Nephron (organoid): ENCODE results near the gene ARL6.
"Not testable (repeated sequence)": the region's sequence is repeated elsewhere in the genome, so short reads cannot be mapped to it uniquely, and the experiment has no call there.

Experiments used
- H3K27ac Mint-ChIP-seq, 3 experiments: 2 replicates each; pipeline ENCODE4 v1.8.0; 2020; ENCODE audit warnings: mixed read lengths in 3 of 3, mild to moderate bottlenecking in 2 of 3, moderate library complexity in 1 of 3
- H3K27me3 Mint-ChIP-seq: 2 replicates; pipeline ENCODE4 v1.8.0; 2021; ENCODE audit warnings: low read depth, mild to moderate bottlenecking, moderate library complexity, mixed read lengths
- H3K36me3 Mint-ChIP-seq: 2 replicates; pipeline ENCODE4 v1.8.0; 2020; ENCODE audit warnings: low read depth, mixed read lengths
- H3K4me1 Mint-ChIP-seq: 2 replicates; pipeline ENCODE4 v1.8.0; 2020; ENCODE audit warnings: mixed read lengths
- H3K4me3 Mint-ChIP-seq, 3 experiments: 2 replicates each; pipeline ENCODE4 v1.8.0; 2020; ENCODE audit warnings: mild to moderate bottlenecking in 3 of 3, mixed read lengths in 3 of 3, moderate library complexity in 2 of 3
- H3K9me3 Mint-ChIP-seq: 2 replicates; pipeline ENCODE4 v1.8.0; 2020; ENCODE audit warnings: mixed read lengths
- TF ChIP-seq, protein P1 (sequence below), 3 experiments: fragments of 200-600 bp; sonication (generic); IDR thresholded peaks; one replicate each; pipeline ENCODE4 v1.5.0; 2021; ENCODE audit warnings: antibody characterized with exemption in 3 of 3; ENCODE audit not compliant: unreplicated experiment in 3 of 3

The ARL6 gene

GRCh38 chr3:97829198-97829597 lies 64.6 kb downstream of the ARL6 start:
- Mint-ChIP-seq H3K36me3 (peaks cover 8% of the 10 kb centered on the region), H3K9me3 (no peaks in the 10 kb centered on the region), H3K4me3 (no peak overlapping the region), H3K27me3 (peaks cover 3% of the 10 kb centered on the region), H3K27ac (no peak overlapping the region), H3K4me1 (peaks cover 21% of the 10 kb centered on the region)
- TF ChIP-seq, protein P1, sequence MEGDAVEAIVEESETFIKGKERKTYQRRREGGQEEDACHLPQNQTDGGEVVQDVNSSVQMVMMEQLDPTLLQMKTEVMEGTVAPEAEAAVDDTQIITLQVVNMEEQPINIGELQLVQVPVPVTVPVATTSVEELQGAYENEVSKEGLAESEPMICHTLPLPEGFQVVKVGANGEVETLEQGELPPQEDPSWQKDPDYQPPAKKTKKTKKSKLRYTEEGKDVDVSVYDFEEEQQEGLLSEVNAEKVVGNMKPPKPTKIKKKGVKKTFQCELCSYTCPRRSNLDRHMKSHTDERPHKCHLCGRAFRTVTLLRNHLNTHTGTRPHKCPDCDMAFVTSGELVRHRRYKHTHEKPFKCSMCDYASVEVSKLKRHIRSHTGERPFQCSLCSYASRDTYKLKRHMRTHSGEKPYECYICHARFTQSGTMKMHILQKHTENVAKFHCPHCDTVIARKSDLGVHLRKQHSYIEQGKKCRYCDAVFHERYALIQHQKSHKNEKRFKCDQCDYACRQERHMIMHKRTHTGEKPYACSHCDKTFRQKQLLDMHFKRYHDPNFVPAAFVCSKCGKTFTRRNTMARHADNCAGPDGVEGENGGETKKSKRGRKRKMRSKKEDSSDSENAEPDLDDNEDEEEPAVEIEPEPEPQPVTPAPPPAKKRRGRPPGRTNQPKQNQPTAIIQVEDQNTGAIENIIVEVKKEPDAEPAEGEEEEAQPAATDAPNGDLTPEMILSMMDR (IDR thresholded peaks at IDR 0.05; ENCODE audit: unreplicated experiment in 3 of 3), result no peak

- TF ChIP-seq, protein P1 (IDR thresholded peaks at IDR 0.05; ENCODE audit: unreplicated experiment in 3 of 3), result no peak
- peaks cover 8% of the 10 kb centered on the region for H3K36me3 Mint-ChIP-seq
- peaks cover 1% of the 10 kb centered on the region for H3K27me3 Mint-ChIP-seq
- H3K4me3 Mint-ChIP-seq, result no peak overlapping the region
- peaks cover 10% of the 10 kb centered on the region for H3K4me1 Mint-ChIP-seq
- no peak overlapping the region for H3K27ac Mint-ChIP-seq
- no peaks in the 10 kb centered on the region for H3K9me3 Mint-ChIP-seq
Observed at GRCh38 chr3:97830638-97831037, 66.1 kb downstream of the ARL6 start.

GRCh38 chr3:97831140-97831539 lies 66.6 kb downstream of the ARL6 start:
- TF ChIP-seq, protein P1 (IDR thresholded peaks at IDR 0.05; ENCODE audit: unreplicated experiment in 3 of 3), result no peak
- no peak overlapping the region for H3K27ac Mint-ChIP-seq
- no peaks in the 10 kb centered on the region for H3K9me3 Mint-ChIP-seq
- no peak overlapping the region for H3K4me3 Mint-ChIP-seq
- H3K27me3 Mint-ChIP-seq, result no peaks in the 10 kb centered on the region
- H3K4me1 Mint-ChIP-seq, result peaks cover 10% of the 10 kb centered on the region
- peaks cover 8% of the 10 kb centered on the region for H3K36me3 Mint-ChIP-seq

DNA sequence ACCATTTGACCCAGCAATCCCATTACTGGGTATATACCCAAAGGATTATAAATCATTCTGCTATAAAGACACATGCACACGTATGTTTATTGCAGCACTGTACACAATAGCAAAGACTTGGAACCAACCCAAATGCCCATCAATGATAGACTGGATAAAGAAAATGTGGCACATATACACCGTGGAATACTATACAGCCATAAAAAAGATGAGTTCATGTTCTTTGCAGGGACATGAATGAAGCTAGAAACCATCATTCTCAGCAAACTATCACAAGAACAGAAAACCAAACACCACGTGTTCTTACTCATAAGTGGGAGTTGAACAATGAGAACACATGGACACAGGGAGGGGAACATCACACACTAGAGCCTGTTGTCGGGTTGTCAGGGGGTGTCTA lies 68.6 kb downstream of the ARL6 start:
- not testable (repeated sequence) for H3K27me3 Mint-ChIP-seq, H3K27ac Mint-ChIP-seq, H3K36me3 Mint-ChIP-seq, H3K4me3 Mint-ChIP-seq, H3K9me3 Mint-ChIP-seq
- peaks cover 10% of the 10 kb centered on the region for H3K4me1 Mint-ChIP-seq

DNA sequence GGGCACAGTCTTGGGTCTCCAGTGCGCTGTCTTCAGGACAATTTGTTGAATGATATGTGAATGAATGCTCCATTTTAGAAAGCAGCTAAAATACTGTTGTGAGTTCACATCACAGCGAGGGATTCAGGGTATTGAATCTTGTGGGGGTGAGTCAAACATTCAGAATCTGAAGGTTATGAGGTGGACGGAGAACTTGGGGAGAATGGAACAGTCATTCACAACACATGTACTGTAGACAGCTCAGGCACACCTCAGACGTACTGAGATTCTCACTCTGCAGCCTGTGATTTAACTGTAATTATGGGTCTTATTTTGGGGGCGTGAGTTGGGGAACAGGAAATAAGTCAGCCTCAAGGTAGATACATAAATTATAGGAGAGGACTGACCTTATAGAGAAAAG lies 71.2 kb downstream of the ARL6 start:
- H3K27ac Mint-ChIP-seq, result no peak overlapping the region
- no peaks in the 10 kb centered on the region for H3K9me3 Mint-ChIP-seq
- H3K36me3 Mint-ChIP-seq, result peaks cover 8% of the 10 kb centered on the region
- TF ChIP-seq, protein P1 (IDR thresholded peaks at IDR 0.05; ENCODE audit: unreplicated experiment in 3 of 3), result no peak
- no peaks in the 10 kb centered on the region for H3K27me3 Mint-ChIP-seq
- H3K4me1 Mint-ChIP-seq, result peaks cover 1% of the 10 kb centered on the region
- no peak overlapping the region for H3K4me3 Mint-ChIP-seq

DNA sequence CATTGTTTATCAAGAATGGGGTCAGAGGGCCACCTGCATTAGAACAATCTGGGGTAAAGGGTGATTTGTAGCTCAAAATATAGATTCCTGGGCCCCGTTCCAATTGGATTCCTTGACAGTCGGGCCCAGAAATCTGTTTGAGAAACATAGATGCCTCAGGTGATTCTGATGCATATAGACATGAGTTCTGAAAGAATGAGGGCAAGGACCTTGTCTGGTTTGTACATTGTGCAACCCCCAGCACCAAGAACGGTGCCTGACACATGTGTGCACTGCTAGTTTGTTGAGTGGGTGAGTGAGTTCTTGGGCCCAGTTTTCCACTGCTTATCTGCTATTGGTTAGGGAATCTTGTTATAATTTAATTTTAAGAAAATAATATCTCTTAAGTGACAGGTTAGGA lies 73.8 kb downstream of the ARL6 start:
- Mint-ChIP-seq H3K4me1 (no peaks in the 10 kb centered on the region), H3K36me3 (no peaks in the 10 kb centered on the region), H3K27me3 (no peaks in the 10 kb centered on the region), H3K27ac (no peak overlapping the region), H3K4me3 (no peak overlapping the region), H3K9me3 (no peaks in the 10 kb centered on the region)
- TF ChIP-seq, protein P1 (IDR thresholded peaks at IDR 0.05; ENCODE audit: unreplicated experiment in 3 of 3), result no peak
